ENCODE results near the gene SSC5D.
"Not testable (repeated sequence)": the region's sequence is repeated elsewhere in the genome, so short reads cannot be mapped to it uniquely, and the experiment has no call there.

Gene SSC5D

GRCh38 chr19:55508120-55508519 lies 19.9 kb downstream of the SSC5D start:
- DNase-seq: no peak

GRCh38 chr19:55516878-55517620 lies 28.8 kb downstream of the SSC5D start:
- peak; percentile 98 for DNase-seq

- DNase-seq: no peak
These were observed 31.4 kb downstream of the SSC5D start for GRCh38 chr19:55519451-55520311.

GRCh38 chr19:55520691-55521292 lies 32.6 kb downstream of the SSC5D start:
- no peak for DNase-seq

DNA sequence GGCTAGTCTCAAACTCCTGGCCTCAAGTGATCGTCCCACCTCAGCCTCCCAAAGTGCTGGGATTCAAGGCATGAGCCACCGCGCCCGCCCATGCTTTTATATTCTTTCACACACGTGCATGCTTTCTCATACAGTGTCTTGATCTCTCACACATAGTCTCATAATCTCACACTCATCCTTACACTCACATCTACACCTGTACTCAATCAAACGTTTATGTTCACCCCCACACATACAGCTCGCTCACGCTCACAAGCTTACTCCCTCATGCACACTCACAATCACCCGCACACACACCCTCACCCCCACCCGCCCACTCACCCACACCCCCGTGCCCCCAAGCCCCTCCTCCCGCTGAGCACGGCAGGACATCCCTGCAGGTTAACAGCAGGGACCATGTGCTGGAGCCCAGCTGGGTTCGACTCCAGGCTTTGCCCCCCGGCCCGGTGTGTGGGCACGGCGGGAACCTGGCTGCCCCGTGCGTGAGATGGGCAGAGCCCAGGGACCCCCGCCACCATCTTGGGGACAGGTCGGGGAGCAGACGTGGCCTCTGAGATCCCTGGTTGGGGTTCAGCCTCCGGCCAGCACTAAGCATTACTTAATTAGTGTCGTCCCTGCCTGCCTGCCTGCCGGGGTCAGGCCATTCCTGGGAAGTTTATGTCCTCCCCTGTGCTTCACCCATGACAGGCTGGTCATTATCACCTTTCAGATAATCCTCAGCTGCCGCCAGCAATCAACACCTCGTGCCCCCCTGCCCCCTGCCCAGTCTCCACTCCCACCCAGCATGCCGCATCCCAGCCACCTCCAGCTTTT lies 37.3 kb downstream of the SSC5D start:
- no peak for DNase-seq

DNA sequence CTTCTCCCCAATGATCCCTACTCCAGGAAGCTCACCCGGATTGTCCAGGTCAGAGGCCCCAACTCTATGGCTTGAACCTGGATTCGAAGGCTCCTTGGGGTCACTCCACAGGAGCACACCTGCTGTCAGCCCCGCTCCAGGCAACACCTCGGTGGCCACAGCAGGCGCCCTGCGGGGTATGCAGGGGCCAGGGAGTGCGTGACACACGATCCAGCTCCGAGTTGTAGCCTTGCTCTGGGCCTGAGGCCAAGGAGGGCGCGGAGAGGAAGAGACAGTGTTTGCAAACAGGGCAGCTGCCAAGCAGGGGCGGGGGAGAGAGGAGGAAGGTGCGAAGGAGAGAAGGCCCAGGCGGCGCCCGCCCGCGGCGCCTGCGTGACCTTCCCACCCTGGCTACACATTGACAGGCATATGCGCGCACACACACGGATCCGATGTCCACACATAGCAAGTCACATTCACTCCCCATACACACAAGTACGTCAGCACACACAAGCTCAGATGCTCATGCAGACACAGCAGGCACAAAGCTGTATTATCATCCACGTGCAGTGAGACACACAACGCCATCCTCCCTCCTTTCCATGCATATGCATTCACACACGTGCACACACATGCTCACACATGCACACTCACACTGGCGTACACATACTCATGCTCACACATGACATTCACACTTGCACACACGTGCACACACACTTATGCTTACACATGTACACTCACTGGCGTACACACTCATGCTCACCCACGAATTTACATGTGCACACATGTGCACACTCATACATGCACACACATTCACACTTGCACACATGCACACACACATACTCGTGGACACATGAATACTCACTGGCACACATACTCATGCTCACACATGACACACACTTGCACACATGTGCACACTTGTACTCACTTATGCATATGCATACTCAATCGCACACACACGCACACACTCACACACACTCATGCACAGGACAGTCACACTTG lies 38.3 kb downstream of the SSC5D start:
- DNase-seq: no peak

GRCh38 chr19:55527197-55528029 lies 39.2 kb downstream of the SSC5D start:
- DNase-seq: no peak

- no peak for DNase-seq
These were observed 40.0 kb downstream of the SSC5D start for GRCh38 chr19:55528030-55528803.

DNA sequence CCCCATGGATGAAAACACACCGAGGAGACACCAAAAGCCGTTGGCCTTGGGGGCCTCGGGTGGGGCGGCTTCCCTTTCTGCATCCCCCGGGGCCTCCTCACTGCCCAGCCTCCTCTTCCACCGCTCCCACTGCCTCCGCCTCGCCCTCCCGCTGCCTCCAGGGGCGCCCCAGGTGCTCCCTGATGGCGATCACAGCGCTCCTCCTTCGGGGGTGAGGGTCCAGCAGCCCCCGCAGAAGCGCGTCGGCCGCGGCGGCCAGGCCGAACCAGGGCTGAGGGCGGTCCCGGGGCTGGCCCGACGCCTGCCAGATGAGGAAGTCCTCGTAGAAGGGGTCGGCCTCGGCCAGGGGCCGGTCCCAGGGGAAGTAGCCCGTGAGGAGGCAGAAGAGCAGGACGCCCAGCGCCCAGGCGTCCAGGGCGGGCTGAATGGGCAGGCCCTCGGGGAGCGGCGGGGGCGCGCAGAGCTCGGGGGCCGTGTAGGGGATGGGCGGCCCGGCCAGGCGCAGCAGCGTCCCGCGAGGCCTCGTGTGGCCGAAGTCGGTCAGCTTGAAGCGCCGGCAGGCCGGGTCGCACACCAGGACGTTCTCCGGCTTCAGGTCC lies 41.5 kb downstream of the SSC5D start:
- DNase-seq: no peak

GRCh38 chr19:55530996-55531395 lies 42.8 kb downstream of the SSC5D start:
- DNase-seq: no peak

DNA sequence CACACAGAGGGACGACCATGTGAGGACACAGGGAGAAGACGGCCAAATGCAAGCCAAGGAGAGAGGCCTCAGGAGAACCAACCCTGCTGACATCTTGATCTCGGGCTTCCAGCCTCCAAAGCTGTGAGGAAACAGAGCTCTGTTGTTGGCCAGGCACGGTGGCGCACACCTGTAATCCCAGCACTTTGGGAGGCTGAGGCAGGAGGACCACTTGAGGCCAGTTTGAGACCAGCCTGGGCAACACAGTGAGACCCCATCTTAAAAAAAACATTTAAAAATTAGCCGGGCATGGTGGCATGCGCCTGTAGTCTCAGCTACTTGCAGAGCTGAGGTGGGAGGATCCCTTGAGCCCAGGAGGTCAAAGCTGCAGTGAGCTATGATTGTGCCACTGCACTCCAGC lies 46.0 kb downstream of the SSC5D start:
- not testable (repeated sequence) for DNase-seq

DNA sequence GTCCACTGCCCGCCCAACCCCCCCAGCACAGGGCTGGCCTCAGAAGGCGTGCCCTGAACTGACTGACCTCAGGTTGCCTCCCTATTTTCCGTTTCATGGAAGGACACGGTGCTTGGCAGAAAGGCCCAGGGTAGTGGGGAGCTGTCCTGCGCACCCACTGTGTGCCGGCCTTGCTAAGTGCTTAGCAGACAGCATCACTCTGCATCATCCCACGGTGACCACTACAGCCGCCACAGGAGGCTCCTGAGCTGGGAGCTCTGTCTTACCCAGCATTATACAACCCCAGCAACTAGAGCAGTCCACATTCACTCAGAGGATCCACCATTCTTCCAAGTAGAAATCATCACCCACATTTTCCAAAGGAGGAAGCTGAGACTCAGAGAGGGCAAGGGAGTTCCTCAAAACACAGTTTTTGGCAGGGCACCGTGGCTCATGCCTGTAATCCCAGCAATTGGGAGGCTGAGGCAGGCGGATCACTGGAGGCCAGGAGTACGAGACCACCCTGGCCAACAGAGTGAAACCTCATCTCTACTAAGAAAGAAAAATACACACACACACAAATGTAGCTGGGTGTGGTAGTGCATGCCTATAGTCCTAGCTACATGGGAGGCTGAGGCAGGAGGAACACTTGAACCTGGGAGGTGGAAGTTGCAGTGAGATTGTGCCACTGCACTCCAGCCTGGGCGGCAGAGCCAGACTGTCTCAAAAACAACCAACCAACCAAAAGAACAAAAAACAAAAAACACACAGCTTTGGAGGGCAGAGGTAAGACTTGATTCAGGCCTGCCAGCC lies 47.1 kb downstream of the SSC5D start:
- no peak for DNase-seq

- no peak for DNase-seq
These were observed 47.7 kb downstream of the SSC5D start for GRCh38 chr19:55535965-55536350.

DNA sequence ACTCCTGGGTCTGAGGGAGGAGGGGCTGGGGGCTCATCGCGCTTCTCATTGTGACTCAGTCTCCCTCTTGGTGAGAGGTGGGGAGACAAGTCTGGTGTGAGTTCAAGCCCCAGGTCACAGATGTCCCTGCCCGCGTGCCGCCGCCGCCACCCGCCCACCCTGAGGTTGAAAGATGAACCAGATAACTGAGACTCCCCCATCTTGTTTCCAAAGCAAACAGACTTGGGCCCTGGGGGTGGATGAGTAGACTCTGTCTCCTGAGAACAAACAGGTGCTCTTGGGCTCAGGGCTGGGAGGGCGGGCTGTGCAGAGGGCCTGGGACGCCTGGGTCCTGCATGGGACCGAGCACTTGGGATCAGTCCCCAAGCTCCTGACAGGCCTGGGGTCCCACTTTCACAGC lies 48.1 kb downstream of the SSC5D start:
- DNase-seq: no peak

- no peak for DNase-seq
These were observed 48.9 kb downstream of the SSC5D start, which contains the start of gene SBK2 for GRCh38 chr19:55536951-55537740. TSS of gene SBK2 (minus strand) at chr19:55537133. CDS start at chr19:55536294, 839 bp downstream.

DNA sequence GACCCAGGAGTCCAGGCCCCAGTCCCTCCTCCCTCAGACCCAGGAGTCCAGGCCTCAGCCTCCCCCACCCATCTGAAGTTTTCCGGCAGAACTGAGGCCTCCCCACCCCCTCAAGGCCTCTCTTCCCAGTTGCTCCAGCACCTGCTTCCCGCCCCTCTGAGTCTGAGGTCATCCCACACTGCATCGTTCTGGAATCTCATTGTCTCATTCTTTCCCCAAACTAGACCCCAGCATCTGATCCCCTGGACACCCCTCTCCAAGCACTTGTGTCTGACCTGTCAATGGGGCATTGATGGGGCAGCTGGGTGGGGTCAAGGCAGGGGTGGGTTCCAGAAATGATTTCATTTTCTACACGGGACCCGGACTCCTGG lies 49.5 kb downstream of the SSC5D start:
- no peak for DNase-seq

DNA sequence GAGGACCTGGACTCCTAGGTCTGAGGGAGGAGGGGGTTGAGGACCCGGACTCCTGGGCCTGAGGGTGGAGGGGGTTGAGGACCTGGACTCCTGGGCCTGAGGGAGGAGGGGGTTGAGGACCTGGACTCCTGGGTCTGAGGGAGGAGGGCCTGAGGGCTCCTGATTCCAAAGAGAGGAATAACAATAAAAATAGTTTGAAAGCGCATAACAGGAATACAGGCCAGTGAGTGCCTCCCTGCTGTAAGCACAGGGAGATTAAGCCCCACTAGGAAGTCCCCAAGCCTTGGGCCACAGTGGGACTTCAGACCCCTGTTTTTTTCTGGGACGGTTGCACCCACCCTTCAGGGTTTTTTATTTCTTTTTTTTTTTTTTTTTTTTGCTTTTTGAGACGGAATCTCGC lies 49.9 kb downstream of the SSC5D start:
- DNase-seq: no peak
